HG02588 (cell line): ENCODE results near the gene LMTK2.

Experiments
- ATAC-seq: cut with Tn5 transposase; IDR thresholded peaks from one replicate; pipeline ENCODE4 v1.9.1; 2021; ENCODE audit warnings: mild to moderate bottlenecking, moderate library complexity; ENCODE audit not compliant: unreplicated experiment

Gene LMTK2

GRCh38 chr7:98252425-98253054, 145.9 kb downstream of the LMTK2 start:
- no peak for ATAC-seq

- ATAC-seq: no peak
Measured at GRCh38 chr7:98254516-98254915, 147.9 kb downstream of the LMTK2 start.

GRCh38 chr7:98254951-98255610, 148.4 kb downstream of the LMTK2 start:
- no peak for ATAC-seq

- no peak for ATAC-seq
Measured at GRCh38 chr7:98256431-98256830, 149.8 kb downstream of the LMTK2 start.

GRCh38 chr7:98257701-98258100, 151.0 kb downstream of the LMTK2 start:
- ATAC-seq: no peak
